Measurements from ENCODE around the gene PPP2R2B.
"Not testable (repeated sequence)": the region's sequence is repeated elsewhere in the genome, so short reads cannot be mapped to it uniquely, and the experiment has no call there.

The PPP2R2B gene

GRCh38 chr5:146607659-146608332 is 270.8 kb downstream of the PPP2R2B start:
- DNase-seq (ENCODE audit: low spot score) = no peak

- DNase-seq (ENCODE audit: low spot score) = no peak
Observed at GRCh38 chr5:146606893-146607292, 271.7 kb downstream of the PPP2R2B start.

- no peak for DNase-seq (ENCODE audit: low spot score)
Observed at GRCh38 chr5:146600376-146600775, 278.2 kb downstream of the PPP2R2B start.

GRCh38 chr5:146599261-146599660 is 279.3 kb downstream of the PPP2R2B start:
- DNase-seq (ENCODE audit: low spot score) = no peak

GRCh38 chr5:146595088-146595487 is 283.5 kb downstream of the PPP2R2B start:
- no peak for DNase-seq (ENCODE audit: low spot score)

- no peak for DNase-seq (ENCODE audit: low spot score)
Observed at GRCh38 chr5:146592352-146592751, 286.2 kb downstream of the PPP2R2B start.

- DNase-seq (ENCODE audit: low spot score) = no peak
Observed at GRCh38 chr5:146589028-146589345, 289.6 kb downstream of the PPP2R2B start.

GRCh38 chr5:146588331-146589027 is 290.1 kb downstream of the PPP2R2B start:
- DNase-seq (ENCODE audit: low spot score) = no peak

- DNase-seq (ENCODE audit: low spot score) = no peak
Observed at GRCh38 chr5:146586752-146587151, 291.8 kb downstream of the PPP2R2B start.

- DNase-seq (ENCODE audit: low spot score) = no peak
Observed at GRCh38 chr5:146584750-146585149, 293.8 kb downstream of the PPP2R2B start.

- DNase-seq (ENCODE audit: low spot score) = no peak
Observed at GRCh38 chr5:146582051-146582596, 296.4 kb downstream of the PPP2R2B start.

- DNase-seq (ENCODE audit: low spot score) = no peak
Observed at GRCh38 chr5:146580237-146580636, 298.3 kb downstream of the PPP2R2B start.

GRCh38 chr5:146574713-146575112 is 303.8 kb downstream of the PPP2R2B start:
- no peak for DNase-seq (ENCODE audit: low spot score)

- DNase-seq (ENCODE audit: low spot score) = no peak
Observed at GRCh38 chr5:146568161-146568560, 310.4 kb downstream of the PPP2R2B start.

- peak; percentile 44 for DNase-seq (ENCODE audit: low spot score)
Observed at GRCh38 chr5:146565764-146566367, 312.7 kb downstream of the PPP2R2B start.

- no peak for DNase-seq (ENCODE audit: low spot score)
Observed at GRCh38 chr5:146564007-146564762, 314.4 kb downstream of the PPP2R2B start.

- DNase-seq (ENCODE audit: low spot score) = no peak
Observed at GRCh38 chr5:146562461-146562860, 316.1 kb downstream of the PPP2R2B start.

GRCh38 chr5:146561711-146562110 is 316.8 kb downstream of the PPP2R2B start:
- no peak for DNase-seq (ENCODE audit: low spot score)

GRCh38 chr5:146560205-146560812 is 318.2 kb downstream of the PPP2R2B start:
- DNase-seq (ENCODE audit: low spot score) = no peak

- not testable (repeated sequence) for DNase-seq (ENCODE audit: low spot score)
Observed at GRCh38 chr5:146556884-146557283, 321.7 kb downstream of the PPP2R2B start.

GRCh38 chr5:146553446-146553845 is 325.1 kb downstream of the PPP2R2B start:
- no peak for DNase-seq (ENCODE audit: low spot score)

GRCh38 chr5:146549615-146550014 is 328.9 kb downstream of the PPP2R2B start:
- DNase-seq (ENCODE audit: low spot score) = no peak

Data from CD4-positive, alpha-beta T cell treated with Interleukin-2 at 100 ng/mL for 4 hours (primary cell).